HG03103 (cell line): ENCODE measurements around the gene ASB10.

Experiments used
- ATAC-seq: cut with Tn5 transposase; IDR thresholded peaks from one replicate; pipeline ENCODE4 v1.9.1; 2021; ENCODE audit warnings: low read depth; ENCODE audit not compliant: unreplicated experiment

Gene ASB10

DNA sequence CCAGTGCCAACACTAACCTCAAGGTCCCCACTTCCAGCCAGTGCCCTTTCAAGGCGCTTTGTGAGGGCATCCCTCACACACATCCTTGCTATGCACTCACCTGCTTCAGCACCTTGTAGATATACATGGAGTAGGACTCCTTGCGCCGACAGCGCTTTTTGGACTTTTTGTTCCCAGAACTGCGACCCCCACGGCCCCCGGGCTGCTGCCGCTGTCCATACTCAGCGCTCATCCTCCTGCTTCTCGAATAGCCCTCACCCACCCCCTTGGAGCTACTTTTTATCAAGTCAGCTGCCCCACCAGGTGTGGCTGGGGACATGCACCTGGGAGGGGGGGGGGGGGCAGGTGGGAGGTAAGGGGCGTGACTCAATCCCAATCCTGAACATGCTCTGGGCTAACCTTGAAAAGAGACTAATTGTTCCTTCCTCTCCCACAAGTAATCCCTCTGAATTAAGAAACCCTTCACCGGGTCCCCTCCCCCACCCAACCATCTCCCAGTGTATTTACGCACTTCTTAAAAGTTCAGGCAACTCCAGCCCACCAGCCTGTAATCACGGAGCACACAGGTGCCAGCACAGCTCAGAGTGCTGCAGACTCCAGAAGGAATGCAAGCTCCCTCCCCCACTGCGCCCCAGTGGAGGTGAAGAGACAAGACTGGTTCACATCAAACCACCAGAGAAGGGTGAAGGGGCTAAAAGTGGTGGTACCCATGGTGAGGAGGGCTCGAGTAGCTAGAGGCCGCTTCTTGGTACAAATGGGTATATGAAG, 23.2 kb upstream of the ASB10 start, which contains the start of gene H2BK1:
H2BK1 (minus strand) TSS at position 402 of the 768 bp plus-strand sequence; CDS start at position 232, 170 bp downstream.
- ATAC-seq = no peak

DNA sequence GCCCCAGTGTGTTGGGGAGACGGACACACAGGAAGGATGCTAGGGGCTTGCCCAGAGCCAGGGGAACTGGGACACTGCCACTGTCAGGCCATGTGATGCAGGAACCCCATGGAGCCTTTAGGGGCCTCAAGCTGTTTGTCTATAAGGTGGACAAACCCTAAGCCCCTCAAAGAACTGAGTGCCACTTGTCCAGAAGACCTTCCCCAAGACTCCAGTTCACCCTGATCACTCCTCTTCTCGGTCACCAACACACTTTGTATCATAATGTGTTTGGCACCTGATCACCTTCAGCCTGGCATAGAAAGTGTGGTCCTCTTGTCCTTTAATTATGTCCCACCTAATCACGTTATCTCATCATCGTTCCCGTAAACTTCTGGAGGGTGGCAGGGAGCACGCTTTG, 22.5 kb upstream of the ASB10 start:
- ATAC-seq = no peak

DNA sequence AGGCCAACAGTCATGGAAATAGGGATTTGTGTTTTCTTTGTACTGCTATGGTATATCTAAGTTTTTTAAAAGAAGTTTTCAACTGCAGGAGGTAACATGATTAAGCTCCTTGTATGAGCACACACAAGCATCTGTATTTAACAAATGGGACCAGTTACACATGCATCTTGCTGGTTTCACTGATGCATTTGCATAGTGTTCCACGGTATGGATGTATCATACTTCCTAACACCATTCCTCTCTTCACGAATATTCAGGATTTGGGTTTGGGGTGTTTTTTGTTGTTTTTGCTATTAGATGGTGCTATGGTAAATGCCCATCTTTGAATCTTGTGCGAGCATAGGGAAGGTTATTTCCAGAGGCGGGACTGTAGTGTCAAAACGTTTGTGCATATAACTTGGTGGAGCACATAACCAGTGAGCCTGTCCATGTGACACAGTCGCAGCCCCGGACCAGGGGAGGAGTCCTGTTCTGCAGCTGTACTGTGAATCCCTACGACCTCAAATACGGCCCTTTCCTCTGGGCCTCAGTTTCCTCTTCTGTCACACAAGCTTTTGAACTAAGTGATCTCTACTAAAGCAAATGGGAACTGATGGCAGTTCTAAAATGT, 21.3 kb upstream of the ASB10 start:
- ATAC-seq = no peak

GRCh38 chr7:151207804-151208203, 20.8 kb upstream of the ASB10 start:
- ATAC-seq = no peak

DNA sequence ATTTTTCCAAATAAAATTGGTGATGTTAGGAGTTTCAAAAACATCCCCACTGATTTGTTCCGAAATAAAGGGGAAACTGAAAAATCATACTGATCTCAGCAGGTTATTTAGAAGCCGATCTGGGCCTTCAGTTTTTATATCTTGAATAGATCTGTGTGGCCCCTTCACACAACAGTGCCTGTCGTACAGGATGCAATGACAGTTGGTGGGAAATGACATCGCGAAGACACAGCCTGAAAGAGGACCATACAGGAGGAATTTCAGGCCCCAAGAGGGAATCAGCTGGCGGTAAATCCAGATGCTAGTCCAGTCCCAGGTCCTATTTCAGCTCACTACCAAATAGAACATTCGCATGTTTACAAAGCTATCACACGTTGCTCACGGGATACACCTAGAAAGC, 20.3 kb upstream of the ASB10 start:
- no peak for ATAC-seq

DNA sequence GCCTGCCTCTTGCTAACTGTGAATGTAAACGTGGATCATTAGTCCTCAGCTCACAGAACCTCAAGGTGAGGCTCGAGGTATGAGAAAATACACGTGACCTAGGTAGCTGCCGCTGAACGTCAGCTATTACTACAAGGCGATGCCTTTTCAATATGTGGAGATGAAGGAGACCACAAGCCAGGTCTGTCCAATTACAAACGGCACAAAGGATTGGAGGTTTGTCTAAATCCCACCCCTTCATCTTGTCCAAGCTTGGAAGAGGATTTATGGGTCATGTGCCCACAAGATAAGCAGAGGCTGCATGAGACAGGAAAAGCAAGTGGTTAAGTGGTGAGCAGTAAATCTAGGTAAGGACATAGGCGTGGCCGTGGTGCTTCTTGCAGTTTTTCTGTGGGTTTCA, 19.9 kb upstream of the ASB10 start:
- ATAC-seq = no peak

DNA sequence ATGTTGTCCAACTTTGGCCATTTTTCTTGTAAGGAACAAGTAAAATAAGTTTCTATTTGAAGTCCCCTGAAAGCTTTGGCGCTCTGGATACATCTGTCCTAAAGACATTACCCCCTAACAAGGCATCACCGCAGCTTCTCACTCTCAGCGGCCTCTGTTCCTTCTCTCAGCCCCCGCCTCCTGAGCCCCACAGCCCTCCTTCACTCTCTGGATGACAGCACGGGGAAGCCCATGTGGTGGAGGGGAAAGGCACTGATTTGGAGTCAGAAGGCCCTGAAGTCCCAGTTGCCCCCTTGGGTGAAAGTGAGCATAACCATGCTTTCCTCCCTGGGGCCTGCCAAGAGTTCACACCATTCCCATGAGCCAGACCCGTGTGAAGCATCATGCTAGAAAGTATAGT, 18.7 kb upstream of the ASB10 start:
- ATAC-seq = no peak

DNA sequence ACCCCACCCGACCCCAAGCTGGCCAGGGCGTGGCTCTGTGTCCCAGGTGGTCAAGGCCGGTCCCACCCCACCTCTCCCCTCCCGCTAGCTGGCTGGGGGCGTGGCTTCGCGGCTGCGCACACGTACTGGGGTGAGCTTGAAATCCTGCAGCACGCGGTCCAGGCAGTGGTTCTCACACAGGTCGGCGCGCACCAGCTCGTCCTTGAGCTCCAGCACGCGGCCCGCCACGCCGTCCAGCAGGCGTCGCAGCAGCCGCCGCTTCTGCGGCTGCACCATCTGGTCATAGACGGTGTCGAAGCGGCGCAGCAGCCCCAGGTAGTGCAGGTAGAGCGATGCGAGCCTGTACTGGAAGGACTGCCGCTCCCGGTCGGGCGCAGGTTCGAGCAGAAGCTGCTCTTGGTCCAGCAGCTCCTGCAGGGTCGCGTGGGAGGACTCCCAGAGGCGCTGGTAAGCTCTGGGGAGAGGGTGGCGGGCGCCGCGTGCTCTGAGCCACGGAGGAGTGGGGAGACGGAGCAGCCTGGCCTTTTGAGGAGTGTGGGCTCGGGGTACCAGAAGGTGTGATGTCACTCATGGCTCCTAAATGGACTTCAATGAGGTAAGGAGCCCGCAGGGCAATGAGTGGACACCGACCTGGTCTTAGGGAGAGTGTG, 17.5 kb upstream of the ASB10 start:
- no peak for ATAC-seq

DNA sequence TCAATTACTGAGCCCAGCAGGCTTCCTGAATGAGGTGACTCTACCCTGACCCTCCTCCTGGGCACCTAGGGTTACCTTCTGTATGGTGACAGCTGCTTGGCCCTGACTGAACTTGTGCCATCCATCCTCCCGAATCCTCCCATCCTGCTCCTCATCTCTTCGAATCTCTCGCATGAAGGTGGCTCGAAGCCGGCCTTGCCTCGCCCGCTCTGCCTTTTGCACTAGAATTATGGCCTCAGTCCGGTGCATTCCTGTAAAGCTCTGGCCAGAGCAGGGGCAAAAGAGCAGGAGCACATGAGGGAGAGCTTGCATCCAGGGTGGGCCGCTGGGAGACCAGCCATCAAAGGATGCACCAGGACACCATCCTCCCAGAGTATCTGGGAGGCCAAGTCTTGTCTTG, 15.8 kb upstream of the ASB10 start:
- ATAC-seq = no peak

DNA sequence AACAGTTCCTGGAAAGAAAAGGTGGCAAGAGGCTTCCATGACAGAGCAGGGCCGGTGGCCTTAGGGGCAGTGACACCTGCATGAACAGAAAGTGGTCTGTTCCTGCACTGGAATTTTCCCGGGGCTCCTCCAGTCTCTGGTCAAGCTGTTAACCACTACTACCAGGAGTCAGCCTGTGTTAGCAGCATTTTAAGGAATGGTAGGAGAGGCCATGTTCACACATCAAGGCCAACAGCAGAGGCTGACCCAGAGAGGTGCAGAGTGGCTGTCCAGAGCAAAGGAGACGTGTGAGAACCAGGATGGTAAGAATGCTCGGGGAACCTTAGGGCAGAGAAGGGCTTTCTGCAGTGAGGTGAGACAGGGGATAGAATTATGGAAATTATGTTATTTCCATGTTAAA, 14.7 kb upstream of the ASB10 start:
- no peak for ATAC-seq

GRCh38 chr7:151201344-151201743, 14.3 kb upstream of the ASB10 start:
- ATAC-seq = no peak

DNA sequence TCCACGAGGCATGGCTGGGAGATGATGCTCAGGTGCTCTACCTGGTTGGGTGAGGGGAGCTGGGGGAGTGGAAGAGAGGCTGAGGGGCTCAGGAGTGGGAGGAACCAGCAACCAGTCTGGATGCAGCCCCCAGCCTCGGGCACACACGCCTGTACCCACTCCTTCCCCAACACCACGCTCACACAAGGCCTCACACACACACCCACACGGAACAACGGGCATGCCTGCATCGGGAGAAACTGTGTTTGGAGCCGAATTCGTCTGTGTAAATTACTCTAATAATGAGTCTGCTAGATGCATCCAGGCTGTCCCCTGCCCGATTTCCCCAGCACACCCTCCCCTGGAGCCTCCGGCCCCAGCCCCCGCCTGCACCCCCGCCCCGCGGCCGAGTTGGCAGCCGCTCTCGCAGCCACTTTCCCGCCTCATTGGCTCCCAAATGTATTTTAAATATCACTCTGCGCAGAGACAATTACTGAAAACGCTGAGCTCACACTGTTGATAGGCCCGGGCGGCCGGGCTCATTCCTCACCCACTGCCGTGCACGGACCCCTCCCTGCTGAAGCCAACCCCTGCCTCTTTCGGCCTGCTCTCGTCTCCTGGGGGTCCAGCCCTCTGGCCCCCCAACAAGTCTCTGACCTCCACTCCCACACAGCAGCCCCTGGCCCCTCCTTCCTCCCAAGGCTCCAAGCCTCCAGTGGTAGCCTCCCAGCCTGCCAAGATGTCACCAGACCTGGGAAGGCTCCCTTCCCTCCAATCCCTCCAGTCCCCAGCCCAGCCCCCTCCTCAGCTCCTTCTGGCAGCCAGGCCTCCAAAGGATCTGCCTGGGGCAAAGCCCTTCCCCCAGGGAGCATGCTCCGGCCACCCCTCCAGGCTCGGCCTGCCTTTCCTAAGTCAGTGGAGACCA, 12.1 kb upstream of the ASB10 start:
- ATAC-seq = no peak

DNA sequence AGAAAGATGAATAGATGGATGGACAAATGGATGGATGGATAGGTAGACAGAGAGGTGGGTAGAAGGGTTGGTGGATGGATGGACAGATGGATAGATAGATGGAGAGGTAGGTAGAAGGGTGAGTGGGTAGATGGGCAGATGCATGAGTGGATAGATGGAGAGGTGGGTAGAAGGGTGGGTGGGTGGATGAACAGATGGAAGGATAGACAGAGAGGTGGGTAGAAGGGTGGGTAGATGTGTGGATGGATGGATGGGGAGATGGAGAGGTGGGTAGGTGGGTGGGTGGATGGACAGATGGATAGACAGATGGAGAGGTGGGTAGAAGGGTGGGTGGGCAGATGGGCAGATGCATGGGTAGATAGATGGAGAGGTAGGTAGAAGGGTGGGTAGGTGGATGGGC, 10.9 kb upstream of the ASB10 start:
- ATAC-seq = no peak

DNA sequence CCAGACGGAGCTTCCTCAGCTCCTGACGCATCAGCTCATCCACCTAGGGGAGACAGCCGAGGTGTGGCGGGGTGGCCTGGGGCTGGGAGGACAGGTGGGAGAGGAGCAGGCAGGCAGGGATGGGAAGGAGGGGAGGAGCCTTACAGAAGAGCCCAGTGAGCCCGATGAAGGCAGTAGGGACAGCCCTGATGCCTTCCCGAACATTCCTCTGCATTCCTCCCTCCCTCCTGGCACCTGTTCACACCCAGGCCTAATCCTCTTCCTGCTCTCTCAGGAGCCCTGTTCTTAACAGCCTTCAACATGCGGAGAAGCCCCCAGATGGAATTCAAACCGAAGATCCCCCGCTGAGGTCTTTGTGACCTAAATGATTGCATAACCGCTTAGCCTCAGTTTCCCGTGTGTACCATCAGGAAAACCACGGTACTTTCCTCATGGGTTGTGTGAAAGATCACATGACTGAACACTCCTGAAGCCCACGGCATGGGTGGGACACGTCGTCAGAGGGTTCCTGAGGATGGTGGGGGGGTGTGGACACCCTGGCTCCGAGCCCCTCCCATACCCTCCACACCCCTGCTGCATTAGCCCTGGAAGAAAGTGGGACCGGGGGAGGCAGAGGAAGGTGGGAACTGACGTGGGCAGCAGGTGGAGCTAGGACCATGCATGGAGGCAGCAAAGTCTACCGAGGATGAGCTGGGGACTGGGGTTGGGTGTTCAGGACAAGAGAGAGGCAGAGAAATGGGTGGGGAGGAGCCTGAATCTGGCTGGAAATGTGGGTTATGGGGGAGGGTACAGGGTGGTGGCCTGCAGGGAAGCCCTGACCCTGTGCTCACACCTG, 8.8 kb upstream of the ASB10 start:
- no peak for ATAC-seq

GRCh38 chr7:151194188-151194587, 7.1 kb upstream of the ASB10 start:
- ATAC-seq = no peak

DNA sequence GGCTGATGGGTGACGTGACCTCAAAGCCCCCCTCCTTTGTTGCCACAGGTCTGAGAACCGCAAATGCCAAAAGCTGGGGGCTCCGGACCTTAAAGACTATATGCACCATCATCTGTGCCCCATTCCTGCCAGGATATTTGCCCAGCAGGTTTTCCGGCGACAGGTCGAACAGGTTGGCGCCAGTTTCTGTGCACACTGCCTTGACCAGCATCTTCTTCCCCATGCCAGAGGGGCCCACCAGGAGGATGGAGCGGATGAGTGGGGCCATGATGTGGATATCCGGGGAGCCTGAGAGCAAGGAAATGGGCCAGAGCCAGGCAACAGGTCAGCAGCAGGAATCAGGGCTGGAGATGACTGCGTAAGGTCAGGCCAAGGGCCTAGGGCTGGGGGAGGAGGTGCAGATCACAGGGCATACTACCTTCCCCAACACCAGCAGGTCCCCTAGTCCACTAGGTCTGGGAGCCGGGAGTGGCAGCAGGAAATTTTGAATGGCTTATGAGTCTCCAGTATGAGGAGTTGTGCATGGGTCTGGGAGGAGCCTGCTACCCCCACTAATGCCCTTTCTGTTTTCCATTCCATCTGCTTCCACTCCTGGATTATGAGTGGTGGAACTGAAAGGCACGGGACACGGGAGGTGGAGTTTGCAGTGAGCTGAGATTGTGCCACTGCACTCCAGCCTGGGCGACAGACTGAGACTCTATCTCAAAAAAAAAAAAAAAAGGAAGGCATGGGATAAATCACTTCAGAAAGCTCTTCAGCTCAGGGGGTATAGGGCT, 6.3 kb upstream of the ASB10 start:
- no peak for ATAC-seq

GRCh38 chr7:151192002-151192539, 5.0 kb upstream of the ASB10 start:
- ATAC-seq = no peak

DNA sequence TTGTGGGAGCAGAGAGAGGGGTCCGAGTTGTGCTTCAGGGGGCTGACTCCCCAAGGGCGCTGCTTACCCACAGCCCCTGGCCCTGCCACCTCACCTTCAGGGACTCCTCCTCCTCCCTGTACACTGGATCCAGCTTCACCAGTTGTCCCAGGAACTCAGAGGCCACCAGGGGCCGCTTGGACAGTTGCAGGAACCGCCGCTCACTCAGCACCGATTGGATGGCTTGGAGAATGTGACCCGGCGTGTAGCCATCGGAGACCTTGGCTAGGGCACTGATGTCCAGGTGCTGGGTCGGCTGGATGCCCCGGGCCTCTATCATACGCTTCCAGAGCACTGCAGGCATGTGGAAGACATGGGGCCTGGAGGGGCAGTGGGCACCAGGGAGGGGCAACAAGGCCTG, 4.5 kb upstream of the ASB10 start:
- no peak for ATAC-seq

- no peak for ATAC-seq
These were observed 2.0 kb upstream of the ASB10 start for GRCh38 chr7:151189038-151189437.
